ENCODE measurements around the gene FLOT1.

DNA sequence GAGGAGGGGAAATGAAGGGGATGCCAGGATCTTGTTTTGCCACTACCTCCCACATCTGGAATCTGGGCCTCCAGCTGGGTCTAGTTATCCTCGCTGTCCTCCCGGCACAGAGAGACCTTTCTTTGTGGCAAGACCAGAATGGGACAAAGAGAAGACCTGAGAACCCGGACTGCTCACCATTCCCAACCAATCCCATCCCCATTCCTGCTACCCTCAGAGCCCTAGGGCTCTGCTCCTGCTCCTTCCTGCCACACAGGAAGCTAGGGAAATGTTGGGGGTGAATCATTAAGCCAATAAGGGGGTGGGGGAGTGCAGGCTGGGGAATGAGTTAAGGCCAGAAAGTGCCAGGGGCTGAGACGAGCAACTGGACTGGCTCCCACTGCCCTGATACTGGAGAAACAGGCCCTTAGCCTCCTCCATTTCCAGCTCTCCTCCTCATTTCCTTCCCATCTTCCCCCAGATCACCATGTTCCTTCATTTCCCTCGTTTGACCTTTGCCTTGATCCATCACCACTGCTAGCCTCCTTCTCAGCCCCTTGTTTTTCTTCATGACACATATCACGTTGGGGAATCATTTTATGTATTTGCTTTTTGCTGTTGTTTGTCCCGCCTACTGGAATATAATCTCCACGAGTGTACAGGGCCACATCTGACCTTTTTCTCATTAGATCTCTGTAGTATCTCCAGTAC, 6.5 kb upstream of the FLOT1 start:
- TF ChIP-seq ELF4 (IDR thresholded peaks at IDR 0.05) (no peak), SP1 (IDR thresholded peaks at IDR 0.05) (no peak), CTBP1 (IDR thresholded peaks at IDR 0.05; ENCODE audit: borderline replicate concordance) (no peak)

All from HEK293T (cell line).